Measurements from ENCODE around the gene CCDC12. TPM values are rescaled to one million over a fixed set of nuclear protein-coding genes. Genes with fewer than 3 reads are reported as not detected.

The CCDC12 gene
- total and polyA plus RNA-seq, 12 donors = 33.2 to 145 (median 70.0) TPM

- peaks cover 0 to 11% of the 10 kb centered on the region in 2 donors for H3K4me1 ChIP-seq (replicated peaks in 1 of 2)
- no peaks in the 10 kb centered on the region for H3K27me3 ChIP-seq
- DNase-seq = no peak
- WGBS, 4 donors = 89 to 100% (median 91%) methylated on average over 1 to 3 of the region's 3 CpGs
- TF ChIP-seq POLR2A (IDR thresholded peaks at IDR 0.05) (no peak), CTCF (IDR thresholded peaks at IDR 0.05) (no peak)
- no peaks in the 10 kb centered on the region for H3K9me3 ChIP-seq (replicated peaks in 1 of 3)
- no peak overlapping the region for H3K27ac ChIP-seq
- intact Hi-C loops (cut with DNase I) = loop anchor here in 1 of 2 donors (5.0 kb wide), 2 partner anchors 38 to 198 kb away; no protein-coding TSS in a partner anchor
- no peaks in the 10 kb centered on the region for H3K36me3 ChIP-seq (replicated peaks in 1 of 2)
- no peak overlapping the region for H3K4me3 ChIP-seq
Measured at GRCh38 chr3:46905213-46905560, 71.4 kb downstream of the CCDC12 start.

GRCh38 chr3:46904303-46905212 is 72.0 kb downstream of the CCDC12 start:
- Histone ChIP-seq H3K9me3 (replicated peaks in 1 of 3) (no peaks in the 10 kb centered on the region), H3K4me1 (replicated peaks in 1 of 2) (peaks cover 0 to 9% of the 10 kb centered on the region in 2 donors), H3K4me3 (no peak overlapping the region), H3K27ac (no peak overlapping the region), H3K36me3 (replicated peaks in 1 of 2) (no peaks in the 10 kb centered on the region), H3K27me3 (no peaks in the 10 kb centered on the region)
- no peak for TF ChIP-seq POLR2A (IDR thresholded peaks at IDR 0.05)
- no peak for TF ChIP-seq CTCF (IDR thresholded peaks at IDR 0.05)
- DNase-seq = peak in 1 of 7 donors; percentile 5
- WGBS, 4 donors = 85 to 90% (median 88%) methylated on average over 18 of the region's 18 CpGs
- intact Hi-C loops (cut with DNase I) = loop anchor here (5.0 kb wide), 3 partner anchors 37 to 197 kb away; partner anchors contain the start of gene MYL3 (in 1 of the 2)

GRCh38 chr3:46903341-46904302 is 72.9 kb downstream of the CCDC12 start:
- TF ChIP-seq CTCF (IDR thresholded peaks at IDR 0.05) (no peak), POLR2A (IDR thresholded peaks at IDR 0.05) (no peak)
- 71 to 79% (median 75%) methylated on average over 15 to 21 of the region's 21 CpGs for WGBS, 4 donors
- intact Hi-C loops (cut with DNase I) = loop anchor here in 1 of 2 donors (5.0 kb wide), 1 partner anchor 41 kb away; the partner anchor contains the start of gene MYL3
- Histone ChIP-seq H3K9me3 (replicated peaks in 1 of 3) (no peaks in the 10 kb centered on the region), H3K27me3 (peaks cover 1% of the 10 kb centered on the region), H3K4me3 (no peak overlapping the region), H3K4me1 (replicated peaks in 1 of 2) (peaks cover 0 to 5% of the 10 kb centered on the region in 2 donors), H3K27ac (no peak overlapping the region), H3K36me3 (replicated peaks in 1 of 2) (no peaks in the 10 kb centered on the region)
- DNase-seq = peak in 1 of 7 donors; percentile 19

Measured in adrenal gland (tissue), 12 donors.